CMK (cell line): ENCODE results near the gene FHIP1A.

Experiments used
- DNase-seq: peaks from one replicate; pipeline ENCODE4 v3.0.0-alpha.2; 2010; ENCODE audit warnings: low read depth

The FHIP1A gene

GRCh38 chr4:151418385-151418784 lies 9.4 kb downstream of the FHIP1A start:
- DNase-seq = no peak

- no peak for DNase-seq
These were observed 9.9 kb downstream of the FHIP1A start for GRCh38 chr4:151418856-151419255.

- DNase-seq = no peak
These were observed 11.4 kb downstream of the FHIP1A start for GRCh38 chr4:151420250-151420807.

GRCh38 chr4:151422854-151423253 lies 13.9 kb downstream of the FHIP1A start:
- no peak for DNase-seq

GRCh38 chr4:151426513-151426912 lies 17.5 kb downstream of the FHIP1A start:
- DNase-seq = no peak

GRCh38 chr4:151427266-151427665 lies 18.3 kb downstream of the FHIP1A start:
- DNase-seq = no peak

- no peak for DNase-seq
These were observed 19.4 kb downstream of the FHIP1A start for GRCh38 chr4:151428346-151428745.

GRCh38 chr4:151429957-151430570 lies 21.1 kb downstream of the FHIP1A start:
- no peak for DNase-seq

GRCh38 chr4:151430740-151431457 lies 21.9 kb downstream of the FHIP1A start:
- no peak for DNase-seq

GRCh38 chr4:151431728-151432127 lies 22.8 kb downstream of the FHIP1A start:
- no peak for DNase-seq

- no peak for DNase-seq
These were observed 23.7 kb downstream of the FHIP1A start for GRCh38 chr4:151432654-151433053.

GRCh38 chr4:151434183-151434860 lies 25.3 kb downstream of the FHIP1A start:
- no peak for DNase-seq

- no peak for DNase-seq
These were observed 27.1 kb downstream of the FHIP1A start for GRCh38 chr4:151436093-151436518.

GRCh38 chr4:151437505-151437904 lies 28.5 kb downstream of the FHIP1A start:
- no peak for DNase-seq

GRCh38 chr4:151438154-151438553 lies 29.2 kb downstream of the FHIP1A start:
- DNase-seq = no peak

GRCh38 chr4:151439320-151439719 lies 30.3 kb downstream of the FHIP1A start:
- DNase-seq = no peak

GRCh38 chr4:151442002-151442401 lies 33.0 kb downstream of the FHIP1A start:
- no peak for DNase-seq

GRCh38 chr4:151443247-151443646 lies 34.3 kb downstream of the FHIP1A start:
- DNase-seq = no peak

- no peak for DNase-seq
These were observed 34.8 kb downstream of the FHIP1A start for GRCh38 chr4:151443752-151444151.

- no peak for DNase-seq
These were observed 37.2 kb downstream of the FHIP1A start for GRCh38 chr4:151446208-151446607.

- no peak for DNase-seq
These were observed 45.5 kb downstream of the FHIP1A start for GRCh38 chr4:151454513-151454912.

GRCh38 chr4:151455212-151455611 lies 46.2 kb downstream of the FHIP1A start:
- DNase-seq = no peak

- no peak for DNase-seq
These were observed 49.2 kb downstream of the FHIP1A start for GRCh38 chr4:151458148-151458547.
